Esophagus squamous epithelium (tissue), 4 donors: ENCODE data around the gene CABP4.

ENCODE experiments used
- CTCF ChIP-seq, 6 experiments: fragments of 450-650 bp in 4 of 6; fragments of 200-600 bp in 2 of 6; sonication (generic) in 2 of 6; IDR thresholded peaks; one replicate each; pipeline ENCODE4 v1.5.1; 2016 to 2019; ENCODE audit warnings: antibody characterized with exemption in 6 of 6, mild to moderate bottlenecking in 4 of 6, moderate library complexity in 4 of 6
- POLR2A ChIP-seq, 4 donors: fragments of 450-650 bp; IDR thresholded peaks; one replicate each; pipeline ENCODE4 v1.6.1; 2017; ENCODE audit warnings: antibody characterized with exemption in 4 of 4, mild to moderate bottlenecking in 4 of 4, moderate library complexity in 3 of 4

GRCh38 chr11:67450796-67451657 lies 4.1 kb upstream of the CABP4 start:
- TF ChIP-seq CTCF (IDR thresholded peaks at IDR 0.05) (no peak), POLR2A (IDR thresholded peaks at IDR 0.05) (no peak)
